Measurements from ENCODE around the gene TTC17.

- TF ChIP-seq CTCF (IDR thresholded peaks at IDR 0.05; ENCODE audit: low read depth, low read length) (no peak), POLR2A (IDR thresholded peaks at IDR 0.05; ENCODE audit: extremely low read depth, insufficient read length) (no peak), MYC (IDR thresholded peaks at IDR 0.05; ENCODE audit: low read depth, low read length) (no peak)
Observed at GRCh38 chr11:43397251-43397650, 38.5 kb downstream of the TTC17 start.

Data from NB4 (cell line).